IMR-90 (cell line): ENCODE results near the gene ENOX1. TPM values are rescaled to one million over a fixed set of nuclear protein-coding genes. Genes with fewer than 3 reads are reported as not detected.

Source experiments
- ATAC-seq: fragments of 200-7000 bp; cut with Tn5 transposase; 2 replicates; pipeline ENCODE4 v1.9.1; 2020; ENCODE audit warnings: low read depth, mild to moderate bottlenecking, moderate library complexity
- BruUV-seq: library from RNA; stranded (reverse); fragments of 400-500 nt; replicated peaks from 2 replicates; lab custom pipeline; 2021; lab: Mats Ljungman, UMichigan
- CTCF ChIA-PET: fragments of 300-600 bp; formaldehyde crosslinking; extraction: SDS; loops from one replicate; lab custom pipeline; 2021; ENCODE audit warnings: antibody characterized with exemption; lab: Yijun Ruan, JAX
- POLR2A ChIA-PET: fragments of 300-600 bp; sonication (Branson Sonifier 250); formaldehyde crosslinking; loops from one replicate; lab custom pipeline; 2022; ENCODE audit warnings: antibody characterized with exemption; ENCODE audit not compliant: unreplicated experiment; lab: Charles Lee
- DNase-seq: peaks from one replicate; pipeline ENCODE4 v3.0.0; 2013
- H2AFZ ChIP-seq: replicated peaks from 2 replicates; pipeline ENCODE3; 2013; ENCODE audit warnings: low read length, mild to moderate bottlenecking; ENCODE audit not compliant: poor library complexity
- H2AK5ac ChIP-seq: 2 replicates; pipeline ENCODE4 v1.6.1; 2013; ENCODE audit warnings: low read depth, low read length, inconsistent platforms
- H2AK9ac ChIP-seq: replicated peaks from 2 replicates; pipeline ENCODE3; 2013; ENCODE audit warnings: mild to moderate bottlenecking, low read depth, low read length, moderate library complexity; ENCODE audit not compliant: poor library complexity
- H2BK120ac ChIP-seq: 2 replicates; pipeline ENCODE4 v1.6.1; 2013; ENCODE audit warnings: low read depth, low read length, inconsistent platforms
- H2BK15ac ChIP-seq: 3 replicates; pipeline ENCODE4 v1.6.1; 2013; ENCODE audit warnings: low read depth, low read length, inconsistent platforms
- H2BK20ac ChIP-seq: 2 replicates; pipeline ENCODE4 v1.6.1; 2013; ENCODE audit warnings: low read depth, mild to moderate bottlenecking, inconsistent platforms, low read length, moderate library complexity
- H2BK5ac ChIP-seq: 2 replicates; pipeline ENCODE4 v1.6.1; 2013; ENCODE audit warnings: mild to moderate bottlenecking, low read depth, low read length, inconsistent platforms; ENCODE audit not compliant: poor library complexity, severe bottlenecking
- H3K14ac ChIP-seq: replicated peaks from 2 replicates; pipeline ENCODE4 v1.6.1; 2013; ENCODE audit warnings: low read depth, low read length, inconsistent platforms
- H3K18ac ChIP-seq: 2 replicates; pipeline ENCODE4 v1.6.1; 2013; ENCODE audit warnings: low read depth, low read length, control low read depth
- H3K23ac ChIP-seq: 2 replicates; pipeline ENCODE4 v1.6.1; 2013; ENCODE audit warnings: low read depth, low read length, inconsistent platforms
- H3K27ac ChIP-seq: 2 replicates; pipeline ENCODE4 v1.5.1; 2013; ENCODE audit warnings: mild to moderate bottlenecking, control low read depth, low read length; ENCODE audit not compliant: insufficient read depth
- H3K27me3 ChIP-seq: 2 replicates; pipeline ENCODE4 v1.6.1; 2013; ENCODE audit warnings: low read length; ENCODE audit not compliant: control insufficient read depth, insufficient read depth
- H3K36me3 ChIP-seq: 2 replicates; pipeline ENCODE4 v1.6.1; 2013; ENCODE audit warnings: low read length, mixed read lengths; ENCODE audit not compliant: control insufficient read depth, insufficient read depth
- H3K4ac ChIP-seq: 2 replicates; pipeline ENCODE4 v1.6.1; 2013; ENCODE audit warnings: low read depth, low read length, inconsistent platforms
- H3K4me1 ChIP-seq: 2 replicates; pipeline ENCODE4 v1.6.1; 2013; ENCODE audit warnings: low read length, mixed read lengths; ENCODE audit not compliant: control insufficient read depth, insufficient read depth
- H3K4me2 ChIP-seq: 2 replicates; pipeline ENCODE4 v1.6.1; 2013; ENCODE audit warnings: low read depth, mild to moderate bottlenecking, control low read depth, low read length, moderate library complexity
- H3K4me3 ChIP-seq: 2 replicates; pipeline ENCODE4 v1.5.1; 2013; ENCODE audit warnings: low read depth, mild to moderate bottlenecking, control low read depth, low read length, moderate library complexity; ENCODE audit not compliant: insufficient read depth
- H3K56ac ChIP-seq: 2 replicates; pipeline ENCODE4 v1.6.1; 2013; ENCODE audit warnings: low read length, inconsistent platforms; ENCODE audit not compliant: insufficient read depth; ENCODE audit errors: extremely low read depth
- H3K79me1 ChIP-seq, 2 experiments: 2 replicates each; pipeline ENCODE4 v1.6.1; 2013; ENCODE audit warnings: low read length in 2 of 2, inconsistent platforms in 1 of 2, low read depth in 1 of 2
- H3K9ac ChIP-seq: 2 replicates; pipeline ENCODE4 v1.6.1; 2013; ENCODE audit warnings: low read depth, low read length, control low read depth
- H3K9me1 ChIP-seq: 2 replicates; pipeline ENCODE4 v1.6.1; 2013; ENCODE audit warnings: low read length, inconsistent platforms; ENCODE audit not compliant: insufficient read depth
- H3K9me3 ChIP-seq: 2 replicates; pipeline ENCODE4 v1.6.1; 2013; ENCODE audit warnings: low read length; ENCODE audit not compliant: control insufficient read depth, insufficient read depth
- H4K20me1 ChIP-seq: 2 replicates; pipeline ENCODE4 v1.6.1; 2013; ENCODE audit warnings: low read length, inconsistent platforms; ENCODE audit not compliant: insufficient read depth
- H4K5ac ChIP-seq: 2 replicates; pipeline ENCODE4 v1.6.1; 2013; ENCODE audit warnings: mild to moderate bottlenecking, low read depth, low read length, control low read depth
- H4K8ac ChIP-seq, 2 experiments: 2 replicates each; pipeline ENCODE4 v1.6.1; 2013; ENCODE audit warnings: low read depth in 2 of 2, low read length in 2 of 2, control low read depth in 1 of 2, inconsistent platforms in 1 of 2
- H4K91ac ChIP-seq: 2 replicates; pipeline ENCODE4 v1.6.1; 2013; ENCODE audit warnings: low read depth, low read length, inconsistent platforms; ENCODE audit not compliant: insufficient read depth
- BHLHE40 ChIP-seq: fragments of 150-350 bp; IDR thresholded peaks from 2 replicates; pipeline ENCODE4 v1.6.1; 2016; ENCODE audit warnings: mild to moderate bottlenecking, low read depth, low read length
- CEBPB ChIP-seq: IDR thresholded peaks from 2 replicates; pipeline ENCODE4 v1.6.1; 2012; ENCODE audit warnings: low read depth, low read length, improper control_type of control experiment
- CHD1 ChIP-seq: IDR thresholded peaks from 2 replicates; pipeline ENCODE4 v1.6.1; 2012; ENCODE audit warnings: low read depth, low read length, improper control_type of control experiment
- CTCF ChIP-seq: conservative IDR thresholded peaks from 2 replicates; pipeline ENCODE4 v1.5.1; 2012; ENCODE audit warnings: mild to moderate bottlenecking, low read depth, low read length, improper control_type of control experiment
- ELK1 ChIP-seq: fragments of 150-350 bp; IDR thresholded peaks from 2 replicates; pipeline ENCODE4 v1.6.1; 2016; ENCODE audit warnings: low read depth, mild to moderate bottlenecking, low read length, moderate library complexity, borderline replicate concordance
- FOS ChIP-seq: fragments of 150-350 bp; IDR thresholded peaks from 2 replicates; pipeline ENCODE4 v1.6.1; 2016; ENCODE audit warnings: low read depth, low read length
- MAFK ChIP-seq: IDR thresholded peaks from 2 replicates; pipeline ENCODE4 v1.6.1; 2012; ENCODE audit warnings: low read depth, low read length, improper control_type of control experiment
- MAZ ChIP-seq: IDR thresholded peaks from 2 replicates; pipeline ENCODE4 v1.6.1; 2012; ENCODE audit warnings: low read depth, mild to moderate bottlenecking, low read length, improper control_type of control experiment, moderate library complexity, borderline replicate concordance
- MXI1 ChIP-seq: IDR thresholded peaks from 2 replicates; pipeline ENCODE4 v1.6.1; 2012; ENCODE audit warnings: low read depth, mild to moderate bottlenecking, low read length, moderate library complexity, borderline replicate concordance
- POLR2A ChIP-seq: IDR thresholded peaks from 2 replicates; pipeline ENCODE4 v1.6.1; 2012; ENCODE audit warnings: mild to moderate bottlenecking, low read depth, low read length
- RCOR1 ChIP-seq: IDR thresholded peaks from 2 replicates; pipeline ENCODE4 v1.6.1; 2012; ENCODE audit warnings: mild to moderate bottlenecking, low read length, improper control_type of control experiment; ENCODE audit not compliant: insufficient replicate concordance
- RFX5 ChIP-seq: IDR thresholded peaks from 2 replicates; pipeline ENCODE4 v1.8.0; 2012; ENCODE audit warnings: low read depth, mild to moderate bottlenecking, low read length, moderate library complexity
- SMC3 ChIP-seq: fragments of 150-350 bp; IDR thresholded peaks from 2 replicates; pipeline ENCODE4 v1.6.1; 2016; ENCODE audit warnings: low read depth, mild to moderate bottlenecking, antibody characterized with exemption, low read length, moderate library complexity
- USF2 ChIP-seq: fragments of 150-350 bp; IDR thresholded peaks from 2 replicates; pipeline ENCODE4 v1.6.1; 2017; ENCODE audit warnings: mild to moderate bottlenecking, antibody characterized with exemption, low read length, low read depth
- WGBS, 2 experiments: methylation state at CpG; one replicate each; pipeline versions ENCODE4 v1.1.5 to v1.1.7; 2013; ENCODE audit warnings: missing lambda C conversion rate in 2 of 2; ENCODE audit not compliant: insufficient read length in 1 of 2; ENCODE audit errors: extremely low coverage in 2 of 2; 5-methylcytosine and 5-hydroxymethylcytosine counted together
- dilution Hi-C: fragments of 300-500 bp; cut with HindIII; formaldehyde crosslinking; loops from one replicate; pipeline ENCODE4 v1.14.3; 2018; ENCODE audit warnings: low sequenced_read_pairs; ENCODE audit not compliant: unreplicated experiment
- in situ Hi-C: fragments of 300-500 bp; cut with MboI; formaldehyde crosslinking; loops from 3 replicates; pipeline ENCODE4 v1.14.3; 2019; ENCODE audit warnings: low sequenced_read_pairs, inconsistent platforms, mixed read lengths
- intact Hi-C: fragments of 100-400 bp; cut with micrococcal nuclease; formaldehyde crosslinking; loops from 2 replicates; pipeline ENCODE4 v1.10.0; 2022
- polyA plus RNA-seq, 3 experiments: library from polyadenylated mRNA; depleted of rRNA; stranded (reverse); fragments of >200 nt; gene quantifications; 2 replicates each; pipeline ENCODE4 v1.2.3, GENCODE V29; 2012; ENCODE audit warnings: low replicate concordance in 1 of 3
- total RNA-seq: library from RNA; depleted of rRNA; stranded (reverse); fragments of >200 nt; gene quantifications from 2 replicates; pipeline ENCODE4 v1.2.3, GENCODE V29; 2012

ENOX1 gene
- total and polyA plus RNA-seq, 2 of the 4 experiments (the other 2 are of a cell fraction): 0.99 to 1.3 TPM

- BruUV-seq: no TSS peak
- ChIA-PET POLR2A (no interaction called here), CTCF (no interaction called here)
- no peak overlapping the region for H2BK5ac ChIP-seq
- no peak overlapping the region for H2AK5ac ChIP-seq
- H3K4ac ChIP-seq: no peak overlapping the region
- H4K8ac ChIP-seq: no peak overlapping the region
- no peaks in the 10 kb centered on the region for H3K36me3 ChIP-seq
- H2BK120ac ChIP-seq: no peak overlapping the region
- H4K5ac ChIP-seq: no peak overlapping the region
- no peak for TF ChIP-seq MAFK
- TF ChIP-seq CTCF: no peak
- TF ChIP-seq RFX5: no peak
- TF ChIP-seq ELK1: no peak
- TF ChIP-seq CEBPB: no peak
- TF ChIP-seq POLR2A: no peak
- TF ChIP-seq USF2: no peak
- TF ChIP-seq MXI1: no peak
- no peak for TF ChIP-seq SMC3
- no peak for TF ChIP-seq RCOR1
- no peak for TF ChIP-seq MAZ
- no peak for TF ChIP-seq FOS
- TF ChIP-seq CHD1: no peak
- no peak for TF ChIP-seq BHLHE40
- H2BK15ac ChIP-seq: no peak overlapping the region
- no peaks in the 10 kb centered on the region for H3K9me3 ChIP-seq
- no CpG with 5 or more reads among the region's 4 CpGs for WGBS, 2 experiments
- no peak overlapping the region for H2BK20ac ChIP-seq
- no peak overlapping the region for H3K56ac ChIP-seq
- H3K27me3 ChIP-seq: no peaks in the 10 kb centered on the region
- intact Hi-C loops: no loop called here
- H3K18ac ChIP-seq: no peak overlapping the region
- dilution Hi-C loops: no loop called here
- no peak overlapping the region for H3K27ac ChIP-seq
- no peak overlapping the region for H4K91ac ChIP-seq
- H3K23ac ChIP-seq: no peak overlapping the region
- H3K4me3 ChIP-seq: no peak overlapping the region
- H3K4me2 ChIP-seq: no peak overlapping the region
- H3K9ac ChIP-seq: no peak overlapping the region
- H3K14ac ChIP-seq: no peak overlapping the region
- H3K79me1 ChIP-seq: no peaks in the 10 kb centered on the region
- no peak overlapping the region for H2AK9ac ChIP-seq
- H3K9me1 ChIP-seq: no peaks in the 10 kb centered on the region
- no peak for ATAC-seq
- no peak overlapping the region for H2AFZ ChIP-seq
- H4K20me1 ChIP-seq: no peaks in the 10 kb centered on the region
- H3K4me1 ChIP-seq: peaks cover 2% of the 10 kb centered on the region; the same call in 1 of the 2 replicates
- in situ Hi-C loops: no loop called here
- no peak for DNase-seq
Observed at GRCh38 chr13:43359536-43359935, 427.2 kb downstream of the ENOX1 start.
